ENCODE measurements around the gene SCUBE2.
"Not testable (repeated sequence)": the region's sequence is repeated elsewhere in the genome, so short reads cannot be mapped to it uniquely, and the experiment has no call there.

Gene SCUBE2

GRCh38 chr11:8980485-8980884 is 110.9 kb downstream of the SCUBE2 start:
- H3K9me3 ChIP-seq = no peaks in the 10 kb centered on the region
- no peaks in the 10 kb centered on the region for H3K36me3 ChIP-seq
- no peak for TF ChIP-seq CTCF (IDR thresholded peaks at IDR 0.05)
- H3K4me1 ChIP-seq (ENCODE audit: control insufficient read depth in 1 of 2, insufficient read depth in 1 of 2, low read depth in 1 of 2, low read length in 1 of 2) = no peaks in the 10 kb centered on the region
- H3K27me3 ChIP-seq = no peaks in the 10 kb centered on the region
- H3K4me3 ChIP-seq (ENCODE audit: low read depth in 1 of 2, low read length in 1 of 2) = no peak overlapping the region
- H3K27ac ChIP-seq = no peak overlapping the region

- H3K4me1 ChIP-seq (ENCODE audit: control insufficient read depth in 1 of 2, insufficient read depth in 1 of 2, low read depth in 1 of 2, low read length in 1 of 2); H3K9me3 ChIP-seq; H3K27me3 ChIP-seq; H3K36me3 ChIP-seq; H3K4me3 ChIP-seq (ENCODE audit: low read depth in 1 of 2, low read length in 1 of 2); H3K27ac ChIP-seq: not testable (repeated sequence)
Measured at GRCh38 chr11:8979365-8979764, 112.0 kb downstream of the SCUBE2 start.

- Histone ChIP-seq H3K36me3 (no peaks in the 10 kb centered on the region), H3K27ac (no peak overlapping the region), H3K4me1 (ENCODE audit: control insufficient read depth in 1 of 2, insufficient read depth in 1 of 2, low read depth in 1 of 2, low read length in 1 of 2) (no peaks in the 10 kb centered on the region), H3K27me3 (no peaks in the 10 kb centered on the region), H3K9me3 (no peaks in the 10 kb centered on the region), H3K4me3 (ENCODE audit: low read depth in 1 of 2, low read length in 1 of 2) (no peak overlapping the region)
- no peak for TF ChIP-seq CTCF (IDR thresholded peaks at IDR 0.05)
Measured at GRCh38 chr11:8973121-8973520, 118.3 kb downstream of the SCUBE2 start.

GRCh38 chr11:8971924-8972316 is 119.5 kb downstream of the SCUBE2 start:
- no peak for TF ChIP-seq CTCF (IDR thresholded peaks at IDR 0.05)

GRCh38 chr11:8971196-8971923 is 120.0 kb downstream of the SCUBE2 start:
- Histone ChIP-seq H3K27me3 (no peaks in the 10 kb centered on the region), H3K36me3 (no peaks in the 10 kb centered on the region), H3K9me3 (no peaks in the 10 kb centered on the region), H3K27ac (no peak overlapping the region), H3K4me1 (ENCODE audit: control insufficient read depth in 1 of 2, insufficient read depth in 1 of 2, low read depth in 1 of 2, low read length in 1 of 2) (no peaks in the 10 kb centered on the region), H3K4me3 (ENCODE audit: low read depth in 1 of 2, low read length in 1 of 2) (no peak overlapping the region)
- TF ChIP-seq CTCF (IDR thresholded peaks at IDR 0.05) = no peak

More at GRCh38 chr11:8971924-8972316, 119.5 kb downstream of the SCUBE2 start:
- H3K36me3 ChIP-seq = no peaks in the 10 kb centered on the region
- no peaks in the 10 kb centered on the region for H3K4me1 ChIP-seq (ENCODE audit: control insufficient read depth in 1 of 2, insufficient read depth in 1 of 2, low read depth in 1 of 2, low read length in 1 of 2)
- no peaks in the 10 kb centered on the region for H3K9me3 ChIP-seq
- no peaks in the 10 kb centered on the region for H3K27me3 ChIP-seq
- no peak overlapping the region for H3K4me3 ChIP-seq (ENCODE audit: low read depth in 1 of 2, low read length in 1 of 2)
- H3K27ac ChIP-seq = no peak overlapping the region

All from neutrophil (primary cell).